ENCODE results near the gene SLC27A5. TPM values are rescaled to one million over a fixed set of nuclear protein-coding genes. Genes with fewer than 3 reads are reported as not detected.
"Not testable (repeated sequence)": the region's sequence is repeated elsewhere in the genome, so short reads cannot be mapped to it uniquely, and the experiment has no call there.

The SLC27A5 gene
- total RNA-seq, 1 donor from 2014 or later = 9.3 TPM

DNA sequence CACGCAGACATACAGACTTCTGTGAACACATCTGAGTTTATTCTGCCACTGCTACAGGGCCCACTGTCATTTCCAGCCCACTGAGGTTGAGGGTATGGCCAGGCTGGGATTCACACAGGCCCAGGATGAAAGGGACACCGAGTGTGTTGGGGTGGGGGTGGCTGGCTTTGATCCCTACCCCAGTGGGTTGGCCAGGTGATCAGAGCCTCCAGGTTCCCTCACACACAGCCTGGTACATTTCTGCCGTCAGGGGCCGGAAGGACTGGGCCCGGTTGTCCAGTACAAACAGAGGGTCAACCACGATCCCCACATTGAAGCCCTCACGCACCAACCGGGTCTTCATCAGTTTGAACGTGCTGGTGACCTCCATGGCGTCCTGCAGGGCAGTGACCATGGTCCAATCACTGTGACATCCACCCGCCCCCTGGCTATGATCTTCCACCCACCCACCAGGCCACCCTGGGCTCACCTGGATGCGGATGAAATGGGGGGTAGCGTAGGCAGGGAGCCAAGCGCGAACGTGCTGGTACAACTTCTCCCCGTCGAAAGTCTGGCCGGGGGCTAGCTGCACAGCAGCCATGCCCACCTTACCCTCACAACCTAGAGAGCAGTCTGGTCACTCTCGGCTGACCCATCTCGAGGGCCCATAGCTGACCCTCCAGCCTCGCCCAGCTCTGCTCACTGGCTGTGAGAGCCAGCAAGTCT, 13.3 kb downstream of the SLC27A5 start:
- Mint-ChIP-seq H3K27me3 (no peaks in the 10 kb centered on the region), H3K27ac (peak overlapping the region; percentile 96), H3K36me3 (no peaks in the 10 kb centered on the region), H3K4me1 (ENCODE audit: unreplicated experiment) (peaks cover 14% of the 10 kb centered on the region), H3K9me3 (peaks cover 13% of the 10 kb centered on the region), H3K4me3 (peak overlapping the region; percentile 96)
- no peak for TF ChIP-seq CTCF (conservative IDR thresholded peaks at IDR 0.05)
- no peak for DNase-seq (ENCODE audit: extremely low spot score, unreplicated experiment)

GRCh38 chr19:58497634-58498170, 14.1 kb downstream of the SLC27A5 start:
- no peaks in the 10 kb centered on the region for H3K36me3 Mint-ChIP-seq
- peaks cover 13% of the 10 kb centered on the region for H3K9me3 Mint-ChIP-seq
- H3K4me3 Mint-ChIP-seq = peak overlapping the region; percentile 44

GRCh38 chr19:58492265-58492664, 19.5 kb downstream of the SLC27A5 start:
- no peak for DNase-seq (ENCODE audit: extremely low spot score, unreplicated experiment)
- H3K9me3 Mint-ChIP-seq = no peaks in the 10 kb centered on the region
- TF ChIP-seq CTCF (conservative IDR thresholded peaks at IDR 0.05) = no peak
- no peaks in the 10 kb centered on the region for H3K4me1 Mint-ChIP-seq (ENCODE audit: unreplicated experiment)
- H3K27ac Mint-ChIP-seq = no peak overlapping the region
- no peak overlapping the region for H3K4me3 Mint-ChIP-seq
- H3K36me3 Mint-ChIP-seq = no peaks in the 10 kb centered on the region
- no peaks in the 10 kb centered on the region for H3K27me3 Mint-ChIP-seq

More at GRCh38 chr19:58497634-58498170, 14.1 kb downstream of the SLC27A5 start:
- Mint-ChIP-seq H3K27me3 (no peaks in the 10 kb centered on the region), H3K27ac (no peak overlapping the region), H3K4me1 (ENCODE audit: unreplicated experiment) (peaks cover 14% of the 10 kb centered on the region)
- no peak for DNase-seq (ENCODE audit: extremely low spot score, unreplicated experiment)
- TF ChIP-seq CTCF (conservative IDR thresholded peaks at IDR 0.05) = no peak

- H3K4me3 Mint-ChIP-seq = no peak overlapping the region
- H3K9me3 Mint-ChIP-seq = no peaks in the 10 kb centered on the region
- DNase-seq (ENCODE audit: extremely low spot score, unreplicated experiment) = no peak
- H3K4me1 Mint-ChIP-seq (ENCODE audit: unreplicated experiment) = no peaks in the 10 kb centered on the region
- no peak for TF ChIP-seq CTCF (conservative IDR thresholded peaks at IDR 0.05)
- no peaks in the 10 kb centered on the region for H3K27me3 Mint-ChIP-seq
- H3K36me3 Mint-ChIP-seq = no peaks in the 10 kb centered on the region
- no peak overlapping the region for H3K27ac Mint-ChIP-seq
These were observed 20.4 kb downstream of the SLC27A5 start for GRCh38 chr19:58491393-58491792.

DNA sequence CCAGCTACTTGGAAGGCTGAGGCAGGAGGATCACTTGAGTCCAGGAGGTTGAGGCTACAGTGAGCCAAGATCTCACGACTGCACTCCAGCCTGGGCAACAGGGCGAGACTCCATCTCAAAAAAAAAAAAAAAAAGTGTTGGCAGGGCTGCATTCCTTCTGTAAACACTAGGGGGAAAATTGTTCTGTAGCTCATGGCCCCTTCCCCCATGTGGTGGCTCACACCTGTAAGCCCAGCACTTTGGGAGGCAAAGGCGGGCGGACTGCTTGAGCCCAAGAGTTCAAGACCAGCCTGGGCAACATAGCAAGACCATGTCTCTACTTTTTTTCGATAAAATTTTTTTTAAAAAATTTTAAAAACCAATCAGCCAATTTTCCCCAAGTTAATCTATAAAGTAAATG, 27.4 kb downstream of the SLC27A5 start:
- H3K9me3 Mint-ChIP-seq; H3K36me3 Mint-ChIP-seq; H3K4me1 Mint-ChIP-seq (ENCODE audit: unreplicated experiment); H3K27ac Mint-ChIP-seq; H3K4me3 Mint-ChIP-seq; DNase-seq (ENCODE audit: extremely low spot score, unreplicated experiment); H3K27me3 Mint-ChIP-seq: not testable (repeated sequence)
- TF ChIP-seq CTCF (conservative IDR thresholded peaks at IDR 0.05) = peak; percentile 42
